ENCODE measurements around the gene NTM.

- TF ChIP-seq CTCF (IDR thresholded peaks at IDR 0.05 in 8 of 11, conservative IDR thresholded peaks at IDR 0.05 in 3 of 11) (no peak), POLR2A (IDR thresholded peaks at IDR 0.05) (no peak), POLR2AphosphoS5 (IDR thresholded peaks at IDR 0.05) (no peak)
Measured at GRCh38 chr11:132379540-132379939, 1009.1 kb downstream of the NTM start.

All from spleen (tissue), 7 donors.